Activated T-helper 2 cell treated with anti-CD3 and anti-CD28 coated beads, Interferon-gamma antibody, Interleukin-2, Interleukin-4, amounts not matched to agents 10 μg/mL and 5 μg/mL and 100 μg/mL, durations not matched to agents 14 hours and 24 hours and 36 hours (primary cell): ENCODE measurements around the gene KRI1. TPM values are rescaled to one million over a fixed set of nuclear protein-coding genes. Genes with fewer than 3 reads are reported as not detected.
A peak's percentile ranks its signal among the peaks of the same experiment; 100 is the strongest.
"Not testable (repeated sequence)": the region's sequence is repeated elsewhere in the genome, so short reads cannot be mapped to it uniquely, and the experiment has no call there.

Experiments
- DNase-seq: peaks from one replicate; pipeline ENCODE4 v3.0.0; 2021; ENCODE audit warnings: low spot score
- H3K27ac Mint-ChIP-seq: one replicate; pipeline ENCODE4 v1.8.0; 2021; ENCODE audit warnings: mixed read lengths
- H3K27me3 Mint-ChIP-seq: one replicate; pipeline ENCODE4 v1.8.0; 2021; ENCODE audit warnings: low read depth, mixed read lengths
- H3K36me3 Mint-ChIP-seq: one replicate; pipeline ENCODE4 v1.8.0; 2021; ENCODE audit warnings: low read depth, mixed read lengths
- H3K4me1 Mint-ChIP-seq: one replicate; pipeline ENCODE4 v1.8.0; 2021; ENCODE audit warnings: low read depth, mixed read lengths
- H3K4me3 Mint-ChIP-seq: one replicate; pipeline ENCODE4 v1.8.0; 2021; ENCODE audit warnings: low read depth, mild to moderate bottlenecking, moderate library complexity, mixed read lengths
- H3K9me3 Mint-ChIP-seq: one replicate; pipeline ENCODE4 v1.8.0; 2021; ENCODE audit warnings: mixed read lengths
- intact Hi-C: fragments of 100-400 bp; cut with micrococcal nuclease; formaldehyde crosslinking; loops from one replicate; pipeline ENCODE4 v1.15.1; 2023
- total RNA-seq: library from RNA; stranded (reverse); gene quantifications from 2 replicates; pipeline ENCODE4 v1.2.3, GENCODE V29; 2022

The KRI1 gene
- total RNA-seq, 1 donor from 2014 or later: 69.5 TPM

DNA sequence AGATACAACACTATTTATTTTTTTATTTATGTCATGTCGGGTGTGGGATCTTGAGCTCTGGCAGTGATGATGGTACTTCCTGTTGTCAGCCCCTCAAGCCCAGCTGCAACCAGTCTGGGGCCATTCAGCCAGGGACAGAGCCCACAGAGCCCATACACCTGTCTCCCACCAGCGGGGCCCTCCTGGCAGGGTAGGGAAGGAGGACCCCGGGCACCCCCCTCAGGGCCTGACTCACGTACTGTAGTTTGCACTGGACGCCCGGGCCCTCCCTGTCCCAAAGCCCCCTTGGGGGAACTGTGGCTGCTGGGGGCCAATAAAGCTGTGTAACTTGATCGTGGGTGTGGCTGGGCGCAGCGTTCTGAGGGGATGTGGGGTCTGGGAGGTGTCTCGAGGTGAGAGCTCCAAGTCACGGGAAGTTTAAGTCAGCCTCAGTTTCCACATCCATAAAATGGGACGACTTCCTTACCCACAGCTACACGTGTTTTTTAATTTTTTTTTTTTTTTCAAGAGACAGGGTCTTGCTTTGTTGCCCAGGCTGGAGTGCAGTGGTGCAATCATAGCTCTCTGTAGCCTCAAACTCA lies 12.6 kb downstream of the KRI1 start:
- Mint-ChIP-seq H3K4me3 (peak overlapping the region; percentile 30), H3K27ac (peak overlapping the region; percentile 85), H3K36me3 (peaks cover 81% of the 10 kb centered on the region), H3K4me1 (peaks cover 37% of the 10 kb centered on the region), H3K9me3 (no peaks in the 10 kb centered on the region), H3K27me3 (no peaks in the 10 kb centered on the region)
- intact Hi-C loops: loop anchor here (5.0 kb wide), 1 partner anchor 46 kb away; no protein-coding TSS in a partner anchor
- DNase-seq: no peak

DNA sequence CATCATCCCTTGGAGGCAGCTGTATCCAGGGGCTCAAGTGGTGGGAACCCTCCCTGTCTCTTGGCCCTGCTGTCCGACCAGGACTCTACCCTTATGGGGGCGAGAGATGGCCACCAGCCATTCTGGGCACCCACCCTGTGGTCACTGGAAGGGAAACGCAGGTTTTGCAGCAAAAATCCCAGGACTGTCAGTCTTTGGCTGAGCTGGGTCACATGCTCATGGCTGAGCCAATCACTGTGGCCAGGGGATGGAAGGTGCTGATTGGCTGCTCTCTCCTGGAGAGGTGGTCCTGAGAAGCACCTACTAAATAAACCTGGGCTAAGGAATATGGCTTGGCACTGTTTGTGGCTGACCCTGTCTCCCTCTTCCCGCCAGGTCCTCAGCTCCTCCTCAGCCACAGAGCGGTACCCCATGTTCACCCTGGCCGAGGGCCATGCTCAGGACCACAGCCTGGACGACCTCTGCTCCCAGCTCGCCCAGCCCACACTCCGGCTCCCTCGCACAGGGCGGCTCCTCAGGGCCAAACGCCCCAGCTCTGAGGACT lies 13.2 kb downstream of the KRI1 start:
- Mint-ChIP-seq H3K4me3 (no peak overlapping the region), H3K4me1 (peaks cover 36% of the 10 kb centered on the region), H3K27me3 (no peaks in the 10 kb centered on the region), H3K36me3 (peaks cover 78% of the 10 kb centered on the region), H3K27ac (peak overlapping the region; percentile 85), H3K9me3 (no peaks in the 10 kb centered on the region)
- intact Hi-C loops: loop anchor here (5.0 kb wide), 1 partner anchor 45 kb away; no protein-coding TSS in a partner anchor
- DNase-seq: no peak

DNA sequence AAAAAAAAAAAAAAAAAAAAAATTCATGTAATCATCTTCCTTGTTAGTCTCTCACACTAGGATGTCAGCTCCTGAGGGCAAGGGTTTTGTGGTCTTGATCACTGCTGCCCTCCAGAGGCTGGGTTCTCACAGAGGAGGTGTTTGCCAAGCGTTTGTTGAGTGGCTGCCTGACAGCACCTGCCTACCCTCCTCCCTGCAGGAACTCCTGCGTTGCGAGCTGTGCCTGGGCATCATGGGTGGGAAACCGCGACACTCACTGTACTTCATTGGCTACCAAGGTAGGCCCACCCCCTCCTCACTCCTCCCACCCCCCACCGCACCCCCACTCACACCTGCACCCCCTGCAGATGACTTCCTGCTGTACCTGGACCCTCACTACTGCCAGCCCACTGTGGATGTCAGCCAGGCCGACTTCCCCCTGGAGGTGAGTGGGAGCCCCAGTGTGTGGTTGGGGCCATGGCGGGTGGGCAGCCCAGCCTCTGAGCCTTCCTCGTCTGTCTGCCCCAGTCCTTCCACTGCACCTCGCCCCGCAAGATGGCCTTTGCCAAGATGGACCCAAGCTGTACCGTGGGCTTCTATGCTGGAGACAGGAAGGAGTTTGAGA lies 14.0 kb downstream of the KRI1 start:
- no peak overlapping the region for H3K4me3 Mint-ChIP-seq
- no peaks in the 10 kb centered on the region for H3K9me3 Mint-ChIP-seq
- H3K27me3 Mint-ChIP-seq: no peaks in the 10 kb centered on the region
- peak overlapping the region; percentile 49 for H3K27ac Mint-ChIP-seq
- no peak for DNase-seq
- H3K36me3 Mint-ChIP-seq: peaks cover 81% of the 10 kb centered on the region
- intact Hi-C loops: loop anchor here (5.0 kb wide), 1 partner anchor 44 kb away; no protein-coding TSS in a partner anchor
- H3K4me1 Mint-ChIP-seq: peaks cover 36% of the 10 kb centered on the region

DNA sequence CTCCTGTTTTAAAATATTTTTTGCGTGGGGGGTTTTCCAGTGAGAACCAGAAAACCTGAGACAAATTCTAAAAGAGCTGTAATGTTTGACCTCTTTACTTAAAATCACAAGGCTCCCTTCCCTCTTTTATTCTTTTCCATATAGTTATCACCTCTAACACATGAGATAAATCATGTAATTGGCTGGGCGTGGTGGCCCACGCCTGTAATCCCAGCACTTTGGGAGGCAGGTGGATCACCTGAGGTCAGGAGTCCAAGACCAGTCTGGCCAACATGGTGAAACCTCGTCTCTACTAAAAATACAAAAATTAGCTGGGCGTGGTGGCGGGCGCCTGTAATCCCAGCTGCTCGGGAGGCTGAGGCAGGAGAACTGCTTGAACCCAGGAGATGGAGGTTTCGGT lies 14.8 kb downstream of the KRI1 start:
- intact Hi-C loops: loop anchor here (5.0 kb wide), 1 partner anchor 44 kb away; no protein-coding TSS in a partner anchor
- not testable (repeated sequence) for H3K9me3 Mint-ChIP-seq, H3K27me3 Mint-ChIP-seq, DNase-seq, H3K4me3 Mint-ChIP-seq
- Mint-ChIP-seq H3K36me3 (peaks cover 77% of the 10 kb centered on the region), H3K27ac (peak overlapping the region; percentile 46), H3K4me1 (peaks cover 34% of the 10 kb centered on the region)

DNA sequence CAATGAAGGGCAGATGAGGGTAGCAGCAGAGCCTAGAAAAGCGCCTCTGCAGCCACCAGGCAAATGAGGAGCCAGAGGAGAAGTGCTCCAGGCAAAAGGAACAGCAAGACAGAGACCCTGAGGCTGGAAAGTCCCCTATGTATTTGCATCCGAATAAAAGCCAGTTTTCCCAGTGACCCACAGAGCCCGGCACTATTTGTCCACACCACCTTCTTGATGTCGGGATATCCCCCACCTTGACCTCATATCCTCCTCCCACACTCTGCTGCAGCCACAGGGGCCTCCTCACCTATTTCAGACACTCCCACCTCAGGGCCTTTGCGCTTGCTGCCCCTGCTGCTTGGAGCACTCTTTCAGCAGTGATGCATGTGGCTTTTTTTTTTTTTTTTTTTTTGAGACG lies 15.5 kb downstream of the KRI1 start:
- intact Hi-C loops: loop anchor here (5.0 kb wide), 1 partner anchor 43 kb away; no protein-coding TSS in a partner anchor
- peaks cover 70% of the 10 kb centered on the region for H3K36me3 Mint-ChIP-seq
- DNase-seq: no peak

DNA sequence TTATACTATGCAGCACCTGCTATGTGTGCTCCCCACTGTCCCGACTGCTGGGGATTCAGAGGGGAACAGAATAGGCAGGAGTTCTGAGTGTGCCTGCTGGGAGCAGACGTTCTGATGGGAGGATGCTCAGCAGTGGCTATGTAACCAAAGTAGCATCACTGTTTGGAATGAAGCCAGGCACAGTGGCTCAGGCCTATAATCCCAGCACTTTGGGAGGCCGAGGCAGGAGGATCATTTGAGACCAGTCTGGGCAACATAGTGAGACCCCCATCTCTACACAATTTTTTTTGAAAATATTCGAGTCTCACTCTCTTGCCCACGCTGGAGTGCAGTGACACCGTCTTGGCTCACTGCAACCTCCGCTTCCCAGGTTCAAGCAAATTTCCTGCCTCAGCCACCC lies 16.1 kb downstream of the KRI1 start:
- no peaks in the 10 kb centered on the region for H3K9me3 Mint-ChIP-seq
- intact Hi-C loops: loop anchor here (5.0 kb wide), 1 partner anchor 42 kb away; no protein-coding TSS in a partner anchor
- no peak overlapping the region for H3K4me3 Mint-ChIP-seq

More for the DNA sequence above, 15.5 kb downstream of the KRI1 start:
- no peak overlapping the region for H3K27ac Mint-ChIP-seq
- no peaks in the 10 kb centered on the region for H3K27me3 Mint-ChIP-seq
- peaks cover 30% of the 10 kb centered on the region for H3K4me1 Mint-ChIP-seq
- H3K9me3 Mint-ChIP-seq: no peaks in the 10 kb centered on the region
- no peak overlapping the region for H3K4me3 Mint-ChIP-seq

DNA sequence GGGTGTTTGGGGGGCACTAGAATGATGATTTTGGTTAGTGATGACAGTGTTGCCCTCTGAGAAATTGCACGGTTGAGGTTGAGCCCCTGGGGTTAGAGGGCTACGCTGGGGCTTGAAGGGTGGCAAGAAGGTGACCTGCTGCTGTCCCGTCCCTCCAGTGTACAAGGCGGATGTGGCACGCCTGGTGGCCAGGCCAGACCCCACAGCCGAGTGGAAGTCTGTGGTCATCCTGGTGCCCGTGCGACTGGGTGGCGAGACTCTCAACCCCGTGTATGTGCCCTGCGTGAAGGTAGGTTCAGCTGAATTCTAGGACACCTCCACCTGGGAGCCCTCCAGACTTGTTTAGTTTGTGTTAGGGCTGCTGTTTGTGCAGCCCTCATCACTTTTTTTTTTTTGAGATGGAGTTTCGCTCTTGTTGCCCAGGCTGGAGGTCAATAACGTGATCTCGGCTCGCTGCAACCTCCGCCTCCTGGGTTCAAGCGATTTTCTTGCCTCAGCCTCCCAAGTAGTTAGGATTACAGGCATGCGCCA lies 17.0 kb downstream of the KRI1 start:
- Mint-ChIP-seq H3K27me3 (no peaks in the 10 kb centered on the region), H3K9me3 (no peaks in the 10 kb centered on the region), H3K36me3 (peaks cover 59% of the 10 kb centered on the region), H3K4me3 (no peak overlapping the region), H3K4me1 (peaks cover 25% of the 10 kb centered on the region), H3K27ac (no peak overlapping the region)
- intact Hi-C loops: no loop called here
- DNase-seq: no peak

More for the DNA sequence above, 16.1 kb downstream of the KRI1 start:
- Mint-ChIP-seq H3K27me3 (no peaks in the 10 kb centered on the region), H3K27ac (no peak overlapping the region), H3K4me1 (peaks cover 34% of the 10 kb centered on the region), H3K36me3 (peaks cover 68% of the 10 kb centered on the region)
- no peak for DNase-seq

DNA sequence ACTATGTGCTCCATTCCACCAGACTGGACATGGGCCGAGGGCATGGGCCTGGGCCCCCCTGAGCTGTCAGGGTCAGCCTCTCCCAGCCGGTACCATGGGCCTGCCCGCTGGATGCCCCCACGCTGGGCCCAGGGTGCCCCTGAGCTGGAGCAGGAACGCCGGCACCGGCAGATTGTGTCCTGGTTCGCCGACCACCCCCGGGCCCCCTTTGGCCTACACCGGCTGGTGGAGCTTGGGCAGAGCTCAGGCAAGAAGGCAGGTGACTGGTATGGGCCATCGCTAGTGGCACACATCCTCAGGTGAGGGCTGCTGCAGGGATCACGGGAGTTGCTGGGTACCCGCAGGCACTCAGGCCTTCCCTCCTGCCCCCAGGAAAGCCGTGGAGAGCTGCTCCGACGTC lies 19.0 kb downstream of the KRI1 start:
- Mint-ChIP-seq H3K4me3 (no peak overlapping the region), H3K9me3 (no peaks in the 10 kb centered on the region), H3K27ac (no peak overlapping the region), H3K27me3 (no peaks in the 10 kb centered on the region), H3K36me3 (peaks cover 39% of the 10 kb centered on the region), H3K4me1 (peaks cover 13% of the 10 kb centered on the region)
- intact Hi-C loops: no loop called here
- DNase-seq: no peak

DNA sequence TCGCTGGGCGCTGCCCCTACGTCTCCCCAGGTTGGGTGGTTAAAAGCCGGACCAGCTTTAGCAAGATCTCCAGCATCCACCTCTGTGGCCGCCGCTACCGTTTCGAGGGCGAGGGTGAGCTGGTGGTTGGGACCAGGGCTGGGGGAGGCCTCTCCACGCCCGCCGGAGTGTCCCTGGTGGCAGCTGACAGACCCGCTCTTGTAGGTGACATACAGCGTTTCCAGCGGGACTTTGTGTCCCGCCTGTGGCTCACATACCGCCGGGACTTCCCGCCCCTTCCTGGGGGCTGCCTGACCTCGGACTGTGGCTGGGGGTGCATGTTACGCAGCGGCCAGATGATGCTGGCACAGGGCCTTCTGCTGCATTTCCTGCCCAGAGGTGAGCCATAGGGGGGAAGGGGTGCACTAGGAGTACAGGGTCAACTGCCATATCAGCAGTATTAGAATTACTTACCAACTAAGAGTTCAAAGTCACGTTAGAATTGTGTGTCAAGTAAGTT lies 21.0 kb downstream of the KRI1 start:
- intact Hi-C loops: no loop called here
- H3K4me1 Mint-ChIP-seq: peaks cover 8% of the 10 kb centered on the region
- DNase-seq: no peak
- peaks cover 7% of the 10 kb centered on the region for H3K27me3 Mint-ChIP-seq
- no peaks in the 10 kb centered on the region for H3K9me3 Mint-ChIP-seq
- H3K27ac Mint-ChIP-seq: peak overlapping the region; percentile 78
- peaks cover 23% of the 10 kb centered on the region for H3K36me3 Mint-ChIP-seq
- H3K4me3 Mint-ChIP-seq: peak overlapping the region; percentile 88

DNA sequence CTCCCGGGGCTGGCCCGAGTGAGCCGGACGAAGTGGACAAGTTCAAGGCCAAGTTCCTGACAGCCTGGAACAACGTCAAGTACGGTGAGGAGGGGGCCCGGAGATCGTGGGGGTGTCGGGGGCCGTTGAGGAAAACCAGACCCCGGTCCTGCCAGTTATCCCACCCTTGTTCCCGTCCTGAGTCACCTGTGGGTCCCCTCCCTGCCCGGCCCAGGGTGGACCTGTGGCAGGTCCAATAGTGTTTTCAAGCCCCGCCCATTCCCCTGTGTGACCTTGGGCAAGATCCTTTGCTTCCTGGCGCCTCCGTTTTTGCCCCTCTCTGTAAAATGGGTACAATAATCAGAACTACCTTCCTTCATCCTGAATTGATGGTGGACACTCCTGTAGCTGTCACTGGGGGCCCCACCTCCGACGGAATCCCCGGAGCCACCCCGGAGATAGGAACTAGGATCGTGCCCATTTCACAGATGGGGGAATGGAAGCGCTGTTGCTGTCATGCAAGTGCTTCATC lies 21.5 kb downstream of the KRI1 start:
- Mint-ChIP-seq H3K36me3 (peaks cover 19% of the 10 kb centered on the region), H3K4me1 (peaks cover 8% of the 10 kb centered on the region), H3K27ac (peak overlapping the region; percentile 78), H3K9me3 (no peaks in the 10 kb centered on the region), H3K4me3 (peak overlapping the region; percentile 88), H3K27me3 (peaks cover 7% of the 10 kb centered on the region)
- DNase-seq: no peak
- intact Hi-C loops: no loop called here

DNA sequence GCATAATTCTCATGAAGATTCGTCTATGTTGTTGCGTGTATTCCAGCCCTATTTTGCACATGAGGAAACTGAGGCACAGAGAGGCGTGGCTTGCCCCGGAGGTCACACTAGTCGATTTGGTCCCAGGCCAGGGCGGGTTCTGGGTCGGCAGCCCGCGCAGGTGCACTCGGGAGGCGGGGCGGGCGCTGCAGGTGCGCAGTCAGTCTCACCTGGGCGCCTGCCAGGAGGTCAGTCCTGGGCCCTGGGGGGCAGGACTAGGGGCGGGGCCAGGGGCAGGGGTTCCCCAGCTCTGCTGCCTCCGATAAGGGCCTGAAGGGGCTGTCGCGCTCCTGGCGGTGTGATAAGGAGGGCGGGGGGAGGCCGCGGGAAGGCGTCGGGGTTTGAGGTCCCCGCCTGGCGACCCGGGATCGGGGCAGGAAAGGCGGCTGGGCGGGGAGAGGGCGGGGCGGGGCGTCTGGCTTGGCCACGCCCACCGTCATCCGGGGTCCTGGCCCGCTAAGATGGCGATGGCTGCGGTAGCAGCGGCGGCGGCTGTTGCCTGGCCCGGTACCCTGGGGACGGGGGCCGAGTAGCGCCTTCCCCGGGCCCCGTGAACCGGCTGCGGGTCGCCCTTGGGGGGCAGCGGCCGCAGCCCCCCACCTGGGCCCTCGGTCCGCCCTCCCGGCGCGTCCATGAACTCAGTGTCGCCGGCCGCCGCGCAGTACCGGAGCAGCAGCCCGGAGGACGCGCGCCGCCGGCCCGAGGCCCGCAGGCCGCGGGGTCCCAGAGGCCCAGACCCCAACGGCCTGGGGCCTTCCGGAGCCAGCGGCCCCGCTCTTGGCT lies 22.2 kb downstream of the KRI1 start, which contains the start of gene ATG4D:
Gene ATG4D (plus strand): TSS at position 485 of the 822 bp plus-strand sequence. CDS start 187 bp downstream, at position 672.
- Mint-ChIP-seq H3K4me1 (peaks cover 8% of the 10 kb centered on the region), H3K9me3 (no peaks in the 10 kb centered on the region), H3K27ac (peak within 1 kb of the TSS; percentile 78), H3K27me3 (peaks cover 14% of the 10 kb centered on the region), H3K36me3 (peaks cover 13% of the 10 kb centered on the region), H3K4me3 (peak within 1 kb of the TSS; percentile 88)
- DNase-seq: peak; percentile 72
- intact Hi-C loops: loop anchor here (1.0 kb wide), 1 partner anchor 26 kb away; no protein-coding TSS in a partner anchor

DNA sequence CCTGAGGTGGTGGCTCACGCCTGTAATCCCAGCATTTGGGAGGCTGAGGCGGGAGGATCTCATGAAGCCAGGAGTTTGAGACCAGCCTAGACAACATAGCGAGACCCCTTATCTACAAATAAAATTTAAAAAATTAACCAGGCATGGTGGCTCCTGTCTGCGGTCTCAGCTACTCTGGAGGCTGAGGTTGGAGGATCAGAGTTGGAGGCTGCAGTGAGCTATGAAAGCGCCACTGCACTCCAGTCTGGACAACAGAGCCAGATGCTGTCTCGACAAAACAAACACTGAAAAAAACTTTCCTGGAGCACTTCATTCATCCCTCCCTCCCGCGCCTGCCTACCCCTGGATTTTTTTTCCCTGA lies 22.8 kb downstream of the KRI1 start:
- Mint-ChIP-seq H3K36me3 (peaks cover 8% of the 10 kb centered on the region), H3K4me3 (peak overlapping the region; percentile 76), H3K9me3 (no peaks in the 10 kb centered on the region), H3K27me3 (peaks cover 20% of the 10 kb centered on the region), H3K27ac (no peak overlapping the region), H3K4me1 (peaks cover 8% of the 10 kb centered on the region)
- intact Hi-C loops: loop anchor here (1.0 kb wide), 1 partner anchor 26 kb away; no protein-coding TSS in a partner anchor
- DNase-seq: no peak
